ENCODE results near the gene PCNX3.
A peak's percentile ranks its signal among the peaks of the same experiment; 100 is the strongest.

PCNX3 gene

DNA sequence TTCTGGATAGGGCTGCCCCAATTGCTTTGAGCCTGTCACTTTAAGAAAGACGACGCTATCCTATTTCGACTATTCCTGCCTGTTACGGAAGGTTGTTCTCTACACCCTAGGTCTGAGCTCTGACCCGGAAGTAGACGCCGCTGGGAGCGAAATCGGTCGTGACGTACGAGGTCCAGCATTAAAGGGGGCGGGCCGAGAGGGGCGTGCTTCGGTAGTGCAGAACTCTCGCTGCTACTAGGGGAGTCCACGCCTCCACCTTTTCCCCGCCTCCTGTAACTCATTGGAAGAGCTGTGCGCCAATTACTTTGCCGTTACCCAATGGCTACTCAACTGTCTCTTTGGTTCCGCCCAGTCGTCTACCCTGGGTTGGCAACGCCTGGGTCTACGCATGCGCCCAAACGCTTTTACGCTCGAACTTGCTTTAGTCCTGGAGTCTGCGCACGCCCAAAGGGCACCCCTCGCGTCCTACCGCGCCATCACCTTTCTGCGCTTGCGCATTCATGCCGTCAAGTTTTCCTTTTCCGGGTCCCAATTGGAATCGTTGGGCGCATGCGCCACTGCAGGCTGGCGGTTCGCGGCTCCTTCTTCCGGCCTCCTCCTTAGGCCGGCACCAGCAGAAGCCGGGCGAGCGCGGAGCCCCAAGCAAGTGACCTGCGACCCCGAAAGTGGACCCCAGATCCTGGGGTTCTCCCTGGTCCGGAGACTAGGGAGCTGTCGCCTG is at the start of gene PCNX3:
Gene PCNX3 (plus strand): TSS at position 548 of the 721 bp plus-strand sequence. CDS start 536 bp downstream, outside the sequence.
- peak; percentile 100 for DNase-seq

DNA sequence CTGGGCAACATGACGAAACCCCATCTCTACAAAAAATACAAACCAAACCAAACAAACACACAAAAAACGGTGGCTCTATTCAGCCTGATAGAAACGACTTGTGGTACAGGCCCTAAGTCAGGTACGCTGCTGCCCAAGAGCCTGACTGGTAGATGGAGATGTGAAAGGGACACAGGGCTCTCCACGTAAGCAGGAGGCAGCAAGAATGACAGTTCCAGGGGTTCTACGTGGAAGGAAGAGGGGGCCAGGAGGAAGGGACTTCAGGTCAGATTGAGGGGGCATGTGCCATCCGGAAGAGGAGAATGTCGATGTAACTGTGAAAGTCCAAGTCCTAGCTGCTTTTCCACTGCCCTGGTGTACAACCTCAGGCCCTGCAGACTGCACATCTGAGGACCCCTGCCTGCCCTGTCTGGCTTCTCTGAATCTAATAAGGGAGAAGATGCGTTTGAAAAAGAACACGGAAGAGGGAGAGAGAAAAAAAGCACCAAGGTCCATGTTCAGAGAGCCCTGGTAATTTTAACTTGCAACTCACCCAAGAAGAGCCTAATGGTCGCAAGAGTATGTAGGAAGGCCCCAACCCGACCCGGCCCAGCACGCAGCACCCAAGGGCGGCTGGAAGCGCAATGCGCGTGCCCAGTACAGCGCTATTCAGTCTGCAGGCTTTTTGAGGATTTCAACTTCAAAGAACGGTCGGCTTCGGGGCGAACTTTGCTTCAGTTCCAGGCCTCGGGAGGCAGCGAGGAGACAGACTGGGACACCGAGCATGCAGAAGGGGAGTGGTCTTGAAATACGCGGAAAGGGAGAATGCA is 46.2 kb upstream of the PCNX3 start:
- DNase-seq = no peak

DNA sequence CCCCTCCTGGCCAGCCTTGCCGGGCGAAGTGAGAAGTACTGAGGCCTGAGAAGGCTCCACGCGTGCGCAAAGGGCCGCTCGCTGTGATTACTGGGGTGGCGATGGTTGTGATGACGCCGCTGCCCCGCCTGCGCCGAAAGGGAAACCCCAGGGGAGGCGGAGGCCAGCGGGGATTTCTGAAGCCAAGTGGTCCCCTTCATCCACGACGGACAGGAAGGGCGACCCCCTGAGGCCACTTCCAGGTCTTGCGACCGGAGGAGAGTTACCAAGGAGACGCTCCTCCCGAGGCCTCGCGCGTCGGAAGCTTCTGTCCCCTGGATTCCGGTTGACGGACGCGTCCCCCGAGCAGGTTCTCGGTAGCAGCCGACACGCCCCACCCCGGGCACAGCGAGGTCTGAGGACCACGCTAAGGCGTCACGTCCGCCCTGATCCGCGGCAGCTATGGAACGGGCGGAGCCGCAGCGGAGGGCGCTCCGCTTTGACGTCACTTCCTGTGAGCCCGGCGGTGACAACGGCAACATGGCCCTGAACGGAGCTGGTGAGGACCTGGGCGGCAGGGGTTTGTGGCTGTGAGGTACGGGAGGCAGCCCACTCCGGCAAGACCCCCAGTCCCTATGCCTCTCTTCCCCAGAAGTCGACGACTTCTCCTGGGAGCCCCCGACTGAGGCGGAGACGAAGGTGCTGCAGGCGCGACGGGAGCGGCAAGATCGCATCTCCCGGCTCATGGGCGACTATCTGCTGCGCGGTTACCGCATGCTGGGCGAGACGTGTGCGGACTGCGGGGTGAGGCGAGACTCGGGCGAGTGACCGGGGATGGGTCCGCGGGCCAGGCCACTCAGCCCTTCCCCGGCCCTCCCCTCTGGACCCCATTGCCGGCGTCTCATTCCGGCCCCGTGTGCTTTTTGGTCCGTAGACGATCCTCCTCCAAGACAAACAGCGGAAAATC is 45.3 kb upstream of the PCNX3 start, which contains the start of gene ZNRD2:
Gene ZNRD2 (plus strand): TSS at position 505 of the 946 bp plus-strand sequence. CDS start 15 bp downstream, at position 520.
- DNase-seq = peak; percentile 99

DNA sequence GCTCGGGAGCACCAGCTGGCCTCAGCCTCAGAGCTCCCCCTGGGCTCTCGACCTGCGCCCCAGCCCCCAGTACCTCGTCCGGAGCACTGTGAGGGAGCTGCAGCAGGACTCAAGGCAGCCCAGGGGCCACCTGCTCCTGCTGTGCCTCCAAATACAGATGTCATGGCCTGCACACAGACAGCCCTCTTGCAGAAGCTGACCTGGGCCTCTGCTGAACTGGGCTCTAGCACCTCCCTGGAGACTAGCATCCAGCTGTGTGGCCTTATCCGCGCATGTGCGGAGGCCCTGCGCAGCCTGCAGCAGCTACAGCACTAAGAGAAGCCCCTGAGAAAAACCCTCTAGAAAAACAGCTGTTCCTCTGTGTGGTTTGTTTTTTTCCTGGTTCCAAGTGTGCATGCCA is 44.2 kb upstream of the PCNX3 start:
- no peak for DNase-seq

DNA sequence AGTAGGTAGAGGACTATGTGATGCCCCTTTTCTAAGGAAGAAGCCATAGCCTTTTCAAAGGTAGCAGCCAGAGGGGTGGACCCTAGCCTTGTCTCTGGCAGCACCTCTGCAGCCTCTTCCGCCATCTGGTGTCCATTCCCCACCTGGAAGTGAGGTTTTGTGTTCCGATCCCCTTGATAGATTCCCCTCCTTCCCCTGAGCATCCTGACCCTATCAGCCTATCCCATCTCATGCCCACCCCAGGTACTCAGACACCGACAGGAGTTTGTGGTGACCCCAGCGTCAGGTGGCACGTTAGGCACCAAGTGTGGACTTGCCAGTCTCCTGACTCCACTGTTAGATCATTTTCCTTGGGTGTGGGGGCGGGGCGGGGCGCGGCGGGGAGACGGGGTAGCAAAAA is 43.6 kb upstream of the PCNX3 start:
- peak; percentile 62 for DNase-seq

DNA sequence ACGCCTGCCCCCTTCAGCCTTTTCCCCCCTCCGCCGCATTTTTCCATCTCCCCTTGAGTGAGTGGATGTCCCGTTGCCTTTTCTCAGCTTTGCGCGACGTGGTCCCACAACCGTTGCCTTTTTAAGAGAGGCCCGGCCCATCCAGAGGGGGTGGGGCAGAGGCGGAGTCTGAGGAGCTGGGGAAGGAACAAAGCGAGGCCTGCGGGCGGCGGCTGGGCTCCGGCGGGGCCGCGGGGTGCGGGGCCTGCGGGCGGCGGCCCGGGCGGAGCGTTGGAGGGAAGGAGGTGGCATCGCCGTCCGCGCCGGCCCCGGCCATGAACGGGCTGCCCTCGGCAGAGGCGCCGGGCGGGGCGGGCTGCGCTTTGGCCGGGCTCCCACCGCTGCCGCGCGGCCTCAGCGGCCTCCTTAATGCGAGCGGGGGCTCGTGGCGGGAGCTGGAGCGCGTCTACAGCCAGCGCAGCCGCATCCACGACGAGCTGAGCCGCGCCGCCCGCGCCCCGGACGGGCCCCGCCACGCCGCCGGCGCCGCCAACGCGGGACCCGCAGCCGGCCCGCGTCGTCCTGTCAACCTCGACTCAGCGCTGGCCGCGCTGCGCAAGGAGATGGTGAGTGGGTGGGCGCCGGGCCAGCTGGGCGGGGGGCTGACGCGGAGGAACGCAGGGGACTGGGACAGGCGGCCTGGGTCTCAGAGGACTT is 43.1 kb upstream of the PCNX3 start, which contains the start of gene FAM89B:
Gene FAM89B (plus strand): TSS at position 183 of the 696 bp plus-strand sequence. CDS start 132 bp downstream, at position 315.
- peak; percentile 93 for DNase-seq

DNA sequence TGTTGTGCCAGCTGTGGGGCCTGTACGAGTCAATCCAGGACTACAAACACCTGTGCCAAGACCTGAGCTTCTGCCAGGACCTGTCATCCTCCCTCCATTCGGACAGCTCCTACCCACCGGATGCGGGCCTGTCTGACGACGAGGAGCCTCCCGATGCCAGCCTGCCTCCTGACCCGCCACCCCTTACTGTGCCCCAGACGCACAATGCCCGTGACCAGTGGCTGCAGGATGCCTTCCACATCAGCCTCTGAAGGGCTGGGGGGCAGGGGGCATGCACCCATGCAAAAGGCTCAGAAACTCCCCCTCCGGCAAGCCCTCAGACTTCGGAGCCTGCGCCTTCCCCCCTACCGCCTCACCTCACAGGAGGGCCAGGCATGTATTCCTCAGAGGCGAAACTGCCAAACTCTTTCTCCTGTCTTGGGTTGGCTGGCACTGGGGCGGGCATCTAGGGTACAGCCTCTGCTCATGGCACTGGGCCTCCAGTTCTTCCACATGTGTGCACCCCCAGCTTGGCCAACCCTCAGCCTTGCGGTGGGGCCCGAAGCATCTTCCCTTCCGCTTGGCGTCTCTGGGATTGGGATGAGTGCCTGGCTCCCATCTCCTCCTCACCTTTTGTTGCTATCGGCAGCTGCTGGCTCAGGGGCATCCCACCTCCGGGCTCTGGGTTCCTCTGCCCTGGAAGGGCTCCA is 42.0 kb upstream of the PCNX3 start:
- DNase-seq = no peak

DNA sequence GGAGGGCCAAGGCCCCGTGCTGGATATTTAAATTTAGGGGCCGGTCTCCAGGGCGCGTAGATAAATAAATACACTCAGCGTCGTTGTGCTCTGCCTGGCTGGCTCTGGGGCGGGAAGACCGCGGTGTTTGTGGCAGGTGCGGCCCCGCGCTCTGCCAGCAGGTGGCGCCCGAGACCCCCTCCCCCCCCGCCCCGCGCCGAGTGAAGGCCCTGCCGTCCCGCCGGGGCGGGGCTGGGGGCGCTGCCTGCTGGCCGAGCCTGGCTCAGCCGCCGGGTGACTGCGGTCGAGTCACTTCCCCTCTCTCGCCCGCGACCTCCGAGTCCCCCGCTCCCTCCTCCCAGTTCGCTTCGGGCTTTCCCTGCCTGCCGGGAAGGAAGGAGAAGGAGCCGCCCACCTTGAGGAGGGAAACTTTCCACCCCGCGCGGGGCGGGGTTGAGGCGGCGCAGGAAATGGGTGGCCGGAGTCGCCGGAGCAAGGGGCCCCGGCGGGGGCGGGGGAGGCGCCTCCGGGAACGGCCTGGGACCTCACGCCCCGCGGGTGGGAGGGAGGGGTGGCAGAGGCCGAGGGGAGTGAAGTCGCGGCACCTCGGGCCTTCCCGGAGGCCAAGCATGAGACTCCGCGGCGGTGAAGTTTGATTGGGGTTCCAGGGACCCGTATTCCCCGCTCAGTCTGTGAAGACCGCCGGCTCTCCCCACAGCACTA is 41.3 kb upstream of the PCNX3 start:
- peak; percentile 98 for DNase-seq

DNA sequence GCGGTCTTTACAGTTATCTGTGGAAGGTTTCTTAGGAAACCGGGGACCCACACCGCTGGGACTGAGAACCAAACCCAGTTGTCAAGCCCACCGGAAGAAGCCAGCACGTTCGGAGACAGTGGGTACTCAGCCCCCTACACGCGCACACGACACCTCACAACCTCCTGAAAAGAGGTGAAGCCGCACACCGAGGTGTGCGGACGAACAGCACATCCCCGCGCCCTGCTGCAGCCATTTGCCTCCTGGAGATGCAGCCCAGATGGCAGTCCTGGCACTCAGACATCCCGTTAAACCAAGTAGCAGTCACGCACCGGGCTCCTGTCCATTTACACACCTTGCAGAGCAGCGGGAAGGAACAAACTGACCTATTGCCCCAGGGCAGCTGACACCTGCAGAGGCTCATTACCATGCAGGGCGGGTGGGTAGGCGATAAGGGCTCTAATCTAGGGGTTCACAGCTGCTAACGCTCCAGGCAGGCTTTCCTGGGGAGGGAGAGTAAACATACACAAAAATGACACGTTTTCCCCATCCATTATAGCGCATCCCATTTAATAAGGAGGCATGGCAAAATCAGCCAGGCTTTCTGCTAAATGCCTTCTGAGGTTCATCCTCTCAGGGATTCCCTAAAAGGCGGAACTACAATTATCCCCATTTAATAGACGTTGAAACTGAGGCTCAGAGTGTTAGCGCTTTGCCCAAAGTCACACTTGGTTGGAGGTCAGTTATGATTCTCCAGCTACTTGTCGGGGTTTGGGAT is 40.6 kb upstream of the PCNX3 start:
- peak; percentile 85 for DNase-seq

DNA sequence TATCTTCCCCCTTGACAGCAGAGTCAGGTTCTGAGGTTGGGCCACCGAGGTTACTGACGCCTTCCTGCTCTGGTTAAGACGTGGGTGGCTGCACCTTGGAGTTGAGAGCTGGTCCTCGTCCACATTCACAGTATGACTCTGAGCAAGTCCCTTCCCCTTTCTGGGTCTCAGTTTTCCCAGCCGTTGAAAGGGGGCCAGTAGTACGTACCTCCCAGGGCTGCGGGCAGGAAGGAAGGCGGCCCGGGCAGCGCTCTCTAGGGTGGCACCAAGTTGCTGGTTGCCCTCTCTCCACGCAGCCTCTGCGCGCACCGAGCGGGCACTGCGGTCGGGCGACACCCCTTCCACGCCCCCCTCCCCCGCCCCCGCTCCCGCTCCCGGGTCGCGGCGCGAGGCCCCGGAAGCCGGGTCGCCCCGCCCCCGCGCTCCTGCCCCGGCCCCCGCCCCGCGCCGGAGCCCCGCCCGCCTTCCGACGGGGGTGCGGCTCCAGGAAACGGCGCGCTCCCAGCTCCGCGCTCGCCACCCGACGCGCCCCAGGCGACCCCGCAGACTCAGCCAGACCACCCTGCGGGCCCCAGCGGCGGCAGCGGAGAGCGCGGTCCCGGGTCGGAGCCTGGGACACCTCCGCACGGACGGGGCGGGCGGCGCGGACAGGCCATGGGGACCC is 39.9 kb upstream of the PCNX3 start, which contains the start of gene EHBP1L1:
Gene EHBP1L1 (plus strand): TSS at position 486 of the 664 bp plus-strand sequence. CDS start 250 bp downstream, outside the sequence.
- DNase-seq = peak; percentile 85

DNA sequence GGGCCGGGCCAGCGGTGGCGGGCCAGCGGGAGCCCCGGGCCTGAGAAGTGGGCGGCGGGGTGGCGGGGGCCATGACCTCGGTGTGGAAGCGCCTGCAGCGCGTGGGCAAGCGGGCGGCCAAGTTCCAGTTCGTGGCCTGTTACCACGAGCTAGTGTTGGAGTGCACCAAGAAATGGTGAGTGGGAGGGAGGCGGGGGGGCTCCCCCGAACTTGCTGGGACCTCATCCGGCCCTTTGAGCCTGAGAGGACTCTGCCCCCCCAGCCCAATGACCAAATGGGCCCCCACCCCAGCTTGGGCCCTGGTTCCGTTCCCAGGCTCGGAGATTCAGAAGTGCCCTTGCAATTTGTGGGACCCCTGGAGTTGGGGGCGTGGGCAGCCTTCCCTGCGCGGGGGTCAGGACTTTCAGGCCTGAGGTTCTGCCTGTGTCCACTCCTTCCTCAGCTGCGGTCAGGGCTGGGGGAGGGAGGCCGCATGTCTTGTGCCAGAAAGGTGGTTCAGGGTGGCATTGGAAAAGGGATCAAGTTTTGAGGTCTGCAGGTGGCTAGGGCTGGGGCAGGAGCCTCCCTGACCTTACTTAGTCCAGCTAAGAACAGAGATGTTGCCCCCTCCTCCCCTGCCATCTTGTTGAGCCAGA is 39.2 kb upstream of the PCNX3 start:
- no peak for DNase-seq

DNA sequence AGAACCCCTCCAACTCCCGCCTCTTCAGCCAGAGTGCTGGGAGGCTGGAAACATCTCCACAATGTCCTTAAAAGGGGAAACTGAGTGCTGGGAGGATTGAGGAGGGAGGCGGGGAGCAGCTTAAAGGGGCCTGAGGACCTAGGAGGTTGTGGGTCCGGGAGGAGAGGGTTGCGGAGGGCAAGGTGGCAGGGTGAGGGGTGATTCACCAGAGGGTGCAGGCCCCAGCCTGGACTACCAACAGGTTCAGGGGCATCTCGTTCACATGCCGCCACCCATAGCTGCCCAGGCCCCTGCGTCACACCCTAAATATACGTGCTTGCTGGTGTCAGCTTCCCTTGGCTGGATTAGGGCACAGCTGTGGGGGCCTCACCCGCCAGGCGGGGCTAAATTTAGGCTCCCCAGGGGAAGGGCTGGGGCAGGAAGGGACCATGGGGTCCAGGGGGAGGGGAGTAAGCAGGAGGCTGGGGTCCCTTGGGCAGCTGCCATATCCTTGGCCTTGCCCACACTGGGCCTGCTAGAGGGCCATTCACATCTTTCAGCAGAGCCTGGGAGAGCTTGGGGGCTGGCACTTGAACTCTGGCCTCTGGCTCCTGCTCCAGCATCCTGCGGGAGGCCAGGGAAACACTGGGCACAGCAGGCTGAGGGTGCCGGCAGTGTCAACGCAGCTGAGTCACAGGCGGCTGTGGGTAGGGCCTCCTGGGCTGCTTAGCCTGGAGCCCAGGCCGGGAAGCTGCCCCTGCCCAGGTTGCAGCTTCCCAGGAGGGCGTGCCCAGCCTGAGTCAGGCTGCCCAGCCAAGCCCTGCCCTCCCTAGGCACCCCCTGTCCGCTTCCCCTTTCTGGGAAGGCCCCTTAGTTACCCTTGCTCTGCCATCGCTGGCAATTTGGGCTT is 38.5 kb upstream of the PCNX3 start:
- no peak for DNase-seq

DNA sequence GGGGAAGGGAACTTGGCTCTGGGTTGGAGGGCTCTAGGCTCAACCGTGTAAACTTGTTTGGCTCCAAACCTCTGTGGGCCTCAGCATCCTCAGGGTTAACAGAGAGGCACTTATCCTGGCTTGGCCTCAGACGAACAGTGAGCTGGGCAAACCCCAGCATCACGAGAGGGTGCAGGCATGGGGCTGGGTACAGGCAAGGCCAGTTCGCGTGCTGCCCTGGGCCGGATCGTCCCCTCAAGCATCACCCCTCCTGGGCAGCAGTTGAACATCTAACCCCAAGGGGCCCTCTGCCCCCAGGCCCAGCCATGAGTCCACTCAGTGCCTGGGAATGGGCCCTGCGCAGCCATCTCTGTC is 37.8 kb upstream of the PCNX3 start:
- DNase-seq = no peak

DNA sequence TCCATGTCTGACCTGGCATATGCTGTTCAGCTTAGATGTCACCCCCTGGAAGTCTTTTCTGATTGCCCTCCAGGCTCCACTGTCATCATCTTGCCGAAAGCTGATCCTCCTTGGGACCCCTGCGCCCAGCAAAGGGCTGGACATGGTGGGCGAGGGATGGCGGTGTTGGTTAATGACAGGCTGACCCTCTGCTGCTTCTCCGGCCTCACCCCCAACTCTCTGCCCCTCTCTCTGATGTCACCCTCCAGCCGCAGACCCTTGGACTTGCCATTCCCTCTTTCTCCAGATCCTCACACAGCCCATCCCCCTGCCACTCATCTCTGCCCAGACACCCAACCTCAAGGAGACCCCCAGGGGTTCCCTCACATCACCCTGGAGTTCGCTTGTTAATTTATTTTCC is 37.4 kb upstream of the PCNX3 start:
- no peak for DNase-seq

DNA sequence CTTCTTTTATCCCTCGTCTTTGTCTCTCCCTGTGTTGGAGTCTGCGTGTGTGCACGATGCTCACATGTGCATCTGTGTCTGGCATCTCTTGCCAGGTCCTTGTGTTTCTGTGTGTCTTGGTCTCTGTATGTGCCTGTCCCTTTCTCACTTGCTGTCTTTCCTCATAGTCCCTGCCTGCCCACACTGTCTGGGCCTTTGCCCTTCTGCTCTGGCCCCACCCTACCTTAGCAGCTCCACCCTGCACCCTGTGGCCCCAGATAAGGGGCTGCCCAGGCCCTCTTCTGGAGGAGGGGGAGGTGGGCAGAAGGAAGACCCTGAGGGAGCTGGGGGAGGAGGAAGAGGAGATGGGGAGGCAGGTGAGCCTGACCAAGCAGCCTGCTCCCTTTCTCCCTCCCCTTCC is 36.9 kb upstream of the PCNX3 start:
- no peak for DNase-seq

DNA sequence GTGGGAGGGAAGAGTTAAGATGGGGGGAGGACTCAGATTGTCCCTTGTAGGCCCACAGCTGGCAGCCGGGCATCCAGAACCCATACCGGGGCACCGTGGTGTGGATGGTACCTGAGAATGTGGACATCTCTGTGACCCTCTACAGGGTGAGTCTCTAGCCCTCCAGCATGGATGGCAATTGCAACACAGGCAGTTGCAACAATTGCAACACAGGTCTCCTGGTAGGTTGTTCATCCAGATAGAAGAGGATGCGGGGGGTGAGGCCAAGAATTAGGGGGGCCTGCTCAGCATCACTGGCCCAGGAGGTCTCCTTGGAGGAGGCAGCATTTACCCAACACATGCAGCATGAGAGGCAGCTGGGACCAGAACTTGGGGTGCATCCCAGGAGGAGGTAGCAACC is 36.3 kb upstream of the PCNX3 start:
- DNase-seq = no peak

DNA sequence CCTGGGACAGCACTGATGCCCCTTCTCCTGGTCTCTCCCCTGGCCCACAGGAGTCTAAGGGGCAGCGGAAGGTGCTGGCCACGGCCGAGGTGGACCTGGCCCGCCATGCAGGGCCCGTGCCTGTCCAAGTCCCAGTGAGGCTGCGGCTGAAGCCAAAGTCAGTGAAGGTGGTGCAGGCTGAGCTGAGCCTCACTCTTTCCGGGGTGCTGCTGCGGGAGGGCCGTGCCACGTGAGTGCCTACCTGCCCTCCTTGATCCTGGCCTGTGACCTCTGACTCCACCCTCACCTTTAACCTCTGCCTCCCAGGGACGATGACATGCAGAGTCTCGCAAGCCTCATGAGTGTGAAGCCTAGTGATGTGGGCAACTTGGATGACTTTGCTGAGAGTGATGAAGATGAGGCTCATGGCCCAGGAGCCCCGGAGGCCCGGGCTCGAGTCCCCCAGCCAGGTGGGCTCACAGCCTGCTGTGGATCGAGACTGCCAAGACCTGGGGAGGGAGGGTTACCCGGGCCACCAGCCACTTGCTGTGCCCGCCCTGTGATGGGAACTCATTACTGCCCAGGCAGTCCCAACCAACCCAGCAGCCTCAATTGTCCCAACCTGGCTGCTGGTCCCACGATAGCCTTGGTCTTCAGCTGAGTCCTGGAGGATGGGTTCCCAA is 35.4 kb upstream of the PCNX3 start:
- no peak for DNase-seq
